Ishikawa (cell line): ENCODE results near the gene CD47.

ENCODE experiments used
- CEBPB ChIP-seq: IDR thresholded peaks from 2 replicates; pipeline ENCODE4 v1.6.1; 2012
- CREB1 ChIP-seq: IDR thresholded peaks from 2 replicates; pipeline ENCODE4 v1.6.1; 2012; ENCODE audit warnings: low read depth
- EP300 ChIP-seq: IDR thresholded peaks from 2 replicates; pipeline ENCODE4 v1.6.1; 2012; ENCODE audit warnings: borderline replicate concordance
- RAD21 ChIP-seq: IDR thresholded peaks from 2 replicates; pipeline ENCODE4 v1.6.1; 2012; ENCODE audit warnings: low read depth
- TAF1 ChIP-seq: IDR thresholded peaks from 2 replicates; pipeline ENCODE4 v1.6.1; 2012; ENCODE audit warnings: low read depth, mild to moderate bottlenecking
- TCF12 ChIP-seq: IDR thresholded peaks from 2 replicates; pipeline ENCODE4 v1.6.1; 2012; ENCODE audit warnings: low read depth
- TEAD4 ChIP-seq: IDR thresholded peaks from 2 replicates; pipeline ENCODE4 v1.6.1; 2012
- TF ChIP-seq, protein P1 (sequence below): IDR thresholded peaks from 2 replicates; pipeline ENCODE4 v1.6.1; 2012

DNA sequence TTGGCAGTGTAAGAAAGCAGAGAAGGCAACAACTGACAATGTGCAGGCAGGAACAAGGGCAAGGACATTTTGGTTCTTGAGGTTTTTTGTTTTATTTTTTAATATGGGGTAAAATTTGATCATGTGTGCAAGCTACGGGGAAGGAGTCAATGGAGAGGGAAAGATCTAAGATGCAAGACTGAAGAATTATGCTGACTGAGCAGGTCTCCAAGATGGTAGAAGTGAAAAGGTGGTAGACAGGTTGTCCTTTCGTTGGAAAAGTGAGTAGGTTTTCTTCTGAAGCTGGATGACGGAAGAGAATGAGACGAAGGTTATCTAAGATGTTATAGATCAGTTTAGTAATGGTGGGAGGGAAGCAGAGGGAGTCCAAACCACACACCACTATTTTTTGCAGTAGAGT is 4.2 kb downstream of the CD47 start:
- TF ChIP-seq RAD21 (no peak), TEAD4 (no peak), EP300 (no peak), TAF1 (no peak), CEBPB (no peak), CREB1 (no peak), TCF12 (no peak)
- TF ChIP-seq, protein P1, sequence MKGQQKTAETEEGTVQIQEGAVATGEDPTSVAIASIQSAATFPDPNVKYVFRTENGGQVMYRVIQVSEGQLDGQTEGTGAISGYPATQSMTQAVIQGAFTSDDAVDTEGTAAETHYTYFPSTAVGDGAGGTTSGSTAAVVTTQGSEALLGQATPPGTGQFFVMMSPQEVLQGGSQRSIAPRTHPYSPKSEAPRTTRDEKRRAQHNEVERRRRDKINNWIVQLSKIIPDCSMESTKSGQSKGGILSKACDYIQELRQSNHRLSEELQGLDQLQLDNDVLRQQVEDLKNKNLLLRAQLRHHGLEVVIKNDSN, result no peak
